Caco-2 (cell line): Measurements from ENCODE around the gene SPEG. TPM values are rescaled to one million over a fixed set of nuclear protein-coding genes. Genes with fewer than 3 reads are reported as not detected.

Experiments
- BruUV-seq: library from RNA; stranded (reverse); fragments of 400-500 nt; replicated peaks from 2 replicates; lab custom pipeline; 2021; lab: Mats Ljungman, UMichigan
- CTCF ChIA-PET: fragments of 300-600 bp; sonication (Branson Sonifier 250); formaldehyde crosslinking; loops from one replicate; lab custom pipeline; 2022; ENCODE audit warnings: antibody characterized with exemption; lab: Charles Lee
- POLR2A ChIA-PET: fragments of 300-600 bp; sonication (Branson Sonifier 250); formaldehyde crosslinking; loops from one replicate; lab custom pipeline; 2022; ENCODE audit warnings: antibody characterized with exemption; lab: Charles Lee
- DNase-seq, 2 experiments: peaks; one replicate each; pipeline versions ENCODE4 v3.0.0 to v3.0.0-alpha.2; 2020 to 2022
- H3K27me3 ChIP-seq: replicated peaks from 2 replicates; pipeline ENCODE4 v1.6.0; 2011; ENCODE audit warnings: low read length; ENCODE audit not compliant: control insufficient read depth, insufficient read depth
- H3K36me3 ChIP-seq: 2 replicates; pipeline ENCODE4 v1.5.1; 2011; ENCODE audit warnings: low read length; ENCODE audit not compliant: control insufficient read depth, insufficient read depth
- H3K4me1 ChIP-seq: fragments of 250-450 bp; sonication (Bioruptor Pico); 2 replicates; pipeline ENCODE4 v1.5.1; 2020; ENCODE audit warnings: mild to moderate bottlenecking
- H3K4me3 ChIP-seq: 2 replicates; pipeline ENCODE4 v1.5.1; 2011; ENCODE audit warnings: low read depth, mild to moderate bottlenecking, control low read depth, low read length
- H3K9me3 ChIP-seq: fragments of 250-450 bp; sonication (Bioruptor Pico); 2 replicates; pipeline ENCODE4 v1.5.1; 2020; ENCODE audit warnings: mild to moderate bottlenecking, moderate library complexity
- H3K27ac Mint-ChIP-seq: one replicate; pipeline ENCODE4 v1.8.0; 2022; ENCODE audit warnings: mixed read lengths; ENCODE audit not compliant: unreplicated experiment
- H3K27me3 Mint-ChIP-seq: one replicate; pipeline ENCODE4 v1.8.0; 2022; ENCODE audit warnings: mixed read lengths; ENCODE audit not compliant: insufficient read depth, unreplicated experiment
- H3K36me3 Mint-ChIP-seq: one replicate; pipeline ENCODE4 v1.8.0; 2022; ENCODE audit warnings: mild to moderate bottlenecking, mixed read lengths; ENCODE audit not compliant: insufficient read depth, unreplicated experiment
- H3K4me1 Mint-ChIP-seq: one replicate; pipeline ENCODE4 v1.8.0; 2022; ENCODE audit warnings: low read depth, mixed read lengths; ENCODE audit not compliant: unreplicated experiment
- H3K4me3 Mint-ChIP-seq: one replicate; pipeline ENCODE4 v1.8.0; 2022; ENCODE audit warnings: mild to moderate bottlenecking, moderate library complexity, mixed read lengths; ENCODE audit not compliant: unreplicated experiment
- H3K9me3 Mint-ChIP-seq: one replicate; pipeline ENCODE4 v1.8.0; 2022; ENCODE audit warnings: mixed read lengths; ENCODE audit not compliant: unreplicated experiment
- CTCF ChIP-seq, 2 experiments: fragments of 200-600 bp in 1 of 2; IDR thresholded peaks; 1 replicate in 1 of 2; 2 replicates in 1 of 2; pipeline versions ENCODE4 v1.5.1 to v1.8.0; 2011 to 2022; ENCODE audit warnings: antibody characterized with exemption in 1 of 2, control low read depth in 1 of 2, inconsistent platforms in 1 of 2, low read depth in 1 of 2, low read length in 1 of 2, mild to moderate bottlenecking in 1 of 2, moderate library complexity in 1 of 2; ENCODE audit not compliant: insufficient read depth in 1 of 2, severe bottlenecking in 1 of 2, unreplicated experiment in 1 of 2
- intact Hi-C: fragments of 100-400 bp; cut with micrococcal nuclease; formaldehyde crosslinking; loops from one replicate; pipeline ENCODE4 v1.10.0; 2022; ENCODE audit not compliant: unreplicated experiment
- total RNA-seq: library from RNA; stranded (reverse); gene quantifications from 2 replicates; pipeline ENCODE4 v1.2.3, GENCODE V29; 2022

The SPEG gene
- total RNA-seq, 1 experiment from 2014 or later, result 18.6 TPM

- peak within 1 kb of the TSS; percentile 40 for H3K4me3 Mint-ChIP-seq
Measured at GRCh38 chr2:219514196-219514761, 79.6 kb downstream of the SPEG start, which contains the start of gene ASIC4. Gene ASIC4 (plus strand): TSS chr2:219514482. CDS start chr2:219514725, 243 bp downstream.

GRCh38 chr2:219514836-219515235 is 80.2 kb downstream of the SPEG start:
- Histone ChIP-seq H3K4me3 (no peak overlapping the region), H3K4me1 (peaks cover 12% of the 10 kb centered on the region), H3K36me3 (no peaks in the 10 kb centered on the region), H3K27me3 (peaks cover 5% of the 10 kb centered on the region; the same call in 1 of the 2 replicates), H3K9me3 (no peaks in the 10 kb centered on the region)
- CTCF ChIA-PET, result interaction anchor here (0.9 to 1.2 kb wide), 2 partner anchors 15 to 23 kb away, joined by 7 to 8 read pairs; no protein-coding TSS in a partner anchor
- BruUV-seq, result no TSS peak
- Mint-ChIP-seq H3K4me1 (peaks cover 12% of the 10 kb centered on the region), H3K36me3 (no peaks in the 10 kb centered on the region), H3K27ac (no peak overlapping the region), H3K9me3 (no peaks in the 10 kb centered on the region), H3K27me3 (peaks cover 31% of the 10 kb centered on the region), H3K4me3 (no peak overlapping the region)
- POLR2A ChIA-PET, result no interaction called here
- DNase-seq, result no peak
- TF ChIP-seq CTCF (IDR thresholded peaks at IDR 0.05; ENCODE audit: insufficient read depth in 1 of 2, low read depth in 1 of 2, low read length in 1 of 2, severe bottlenecking in 1 of 2, unreplicated experiment in 1 of 2), result no peak
- intact Hi-C loops, result no loop called here

More at GRCh38 chr2:219514196-219514761, 79.6 kb downstream of the SPEG start, which contains the start of gene ASIC4:
- no peak within 1 kb of the TSS for H3K27ac Mint-ChIP-seq
- H3K9me3 Mint-ChIP-seq, result no peaks in the 10 kb centered on the region
- ChIA-PET CTCF (interaction anchor here (0.9 to 1.9 kb wide), 4 partner anchors 12 to 22 kb away, joined by 4 to 8 read pairs (median 6); partner anchors contain the start of gene GMPPA), POLR2A (no interaction called here)
- peaks cover 31% of the 10 kb centered on the region for H3K27me3 Mint-ChIP-seq
- DNase-seq, result peak in 1 of 2 experiments; percentile 22
- Histone ChIP-seq H3K4me1 (peaks cover 12% of the 10 kb centered on the region), H3K4me3 (no peak within 1 kb of the TSS), H3K9me3 (no peaks in the 10 kb centered on the region), H3K27me3 (peaks cover 5% of the 10 kb centered on the region; the same call in 1 of the 2 replicates), H3K36me3 (no peaks in the 10 kb centered on the region)
- no TSS peak for BruUV-seq
- peaks cover 18% of the 10 kb centered on the region for H3K4me1 Mint-ChIP-seq
- H3K36me3 Mint-ChIP-seq, result no peaks in the 10 kb centered on the region
- TF ChIP-seq CTCF (IDR thresholded peaks at IDR 0.05; ENCODE audit: insufficient read depth in 1 of 2, low read depth in 1 of 2, low read length in 1 of 2, severe bottlenecking in 1 of 2, unreplicated experiment in 1 of 2), result no peak
- intact Hi-C loops, result no loop called here

GRCh38 chr2:219515874-219516629 is 81.4 kb downstream of the SPEG start:
- intact Hi-C loops, result no loop called here
- no peak overlapping the region for H3K4me3 ChIP-seq
- peaks cover 11% of the 10 kb centered on the region for H3K4me1 ChIP-seq
- TF ChIP-seq CTCF (IDR thresholded peaks at IDR 0.05; ENCODE audit: insufficient read depth in 1 of 2, low read depth in 1 of 2, low read length in 1 of 2, severe bottlenecking in 1 of 2, unreplicated experiment in 1 of 2), result no peak
- no TSS peak for BruUV-seq
- Mint-ChIP-seq H3K27ac (no peak overlapping the region), H3K4me3 (no peak overlapping the region), H3K27me3 (peaks cover 31% of the 10 kb centered on the region), H3K4me1 (peaks cover 11% of the 10 kb centered on the region), H3K36me3 (no peaks in the 10 kb centered on the region), H3K9me3 (no peaks in the 10 kb centered on the region)
- no peaks in the 10 kb centered on the region for H3K36me3 ChIP-seq
- H3K9me3 ChIP-seq, result no peaks in the 10 kb centered on the region
- ChIA-PET CTCF (interaction anchor here (0.7 to 1.0 kb wide), 3 partner anchors 14 to 57 kb away, joined by 3 to 7 read pairs (median 5); partner anchors contain the start of gene GMPPA), POLR2A (interaction anchor here (1.3 kb wide), 1 partner anchor 18 kb away, joined by 8 read pairs; the partner anchor contains the start of gene GMPPA)
- peaks cover 5% of the 10 kb centered on the region; the same call in 1 of the 2 replicates for H3K27me3 ChIP-seq
- DNase-seq, result no peak
